HG03095 (cell line): Measurements from ENCODE around the gene KIR3DL3.
"Not testable (repeated sequence)": the region's sequence is repeated elsewhere in the genome, so short reads cannot be mapped to it uniquely, and the experiment has no call there.

Experiments used
- ATAC-seq: cut with Tn5 transposase; IDR thresholded peaks from one replicate; pipeline ENCODE4 v1.9.1; 2021; ENCODE audit warnings: moderate library complexity; ENCODE audit not compliant: unreplicated experiment

KIR3DL3 gene

GRCh38 chr19:54775830-54776229 is 51.6 kb downstream of the KIR3DL3 start:
- not testable (repeated sequence) for ATAC-seq

- ATAC-seq, result not testable (repeated sequence)
These were observed 53.6 kb downstream of the KIR3DL3 start for GRCh38 chr19:54777851-54778250.

DNA sequence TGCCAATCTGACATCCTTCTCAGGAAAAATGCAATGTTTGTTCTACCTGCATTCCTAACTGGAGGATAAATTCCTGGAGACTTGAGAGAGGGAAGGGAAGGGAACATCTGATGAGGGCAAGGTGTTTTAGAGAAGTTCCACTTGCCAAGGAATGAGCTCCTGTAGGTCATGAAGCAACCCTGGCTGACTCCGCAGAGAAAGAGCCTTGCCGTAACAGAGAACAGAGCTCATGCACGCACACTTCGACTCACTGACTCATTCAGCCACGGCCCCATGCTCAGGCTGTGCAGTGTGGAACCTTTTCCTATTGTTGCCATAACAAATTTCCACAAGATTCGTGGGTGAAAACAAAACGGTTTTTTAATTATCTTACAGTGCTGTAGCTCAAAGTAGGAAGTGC is 54.7 kb downstream of the KIR3DL3 start:
- ATAC-seq, result not testable (repeated sequence)

GRCh38 chr19:54782916-54783315 is 58.7 kb downstream of the KIR3DL3 start:
- not testable (repeated sequence) for ATAC-seq
